AG09319 (cell line): ENCODE measurements around the gene SAP30BP.

Experiments
- DNase-seq: peaks from one replicate; pipeline ENCODE4 v3.0.0-alpha.2; 2010; ENCODE audit warnings: low read depth; ENCODE audit errors: extremely low read depth
- TF ChIP-seq, protein P1 (sequence below): IDR thresholded peaks from 2 replicates; pipeline ENCODE4 v1.5.1; 2011; ENCODE audit warnings: low read depth, mild to moderate bottlenecking, inconsistent platforms, low read length, moderate library complexity

The SAP30BP gene

DNA sequence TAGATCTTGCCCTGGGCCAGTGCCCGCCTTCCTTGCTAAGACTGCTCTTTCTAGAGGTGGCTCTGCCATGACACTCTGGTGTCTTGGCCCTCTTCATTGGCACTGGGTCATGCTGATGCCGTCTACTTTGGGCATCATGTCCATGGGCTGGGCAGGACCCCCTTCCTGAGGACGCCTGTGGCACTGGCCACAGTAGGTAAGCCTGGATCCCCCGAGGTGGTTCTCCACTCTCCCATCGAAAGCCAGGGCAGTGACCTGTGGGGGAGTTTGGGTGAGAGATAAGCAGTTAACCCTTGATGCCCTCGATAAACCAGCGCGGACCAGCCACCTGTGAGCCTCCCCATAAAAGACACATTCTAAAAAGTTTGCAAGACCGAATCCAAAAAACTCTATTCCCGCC, 34.1 kb downstream of the SAP30BP start:
- no peak for DNase-seq

DNA sequence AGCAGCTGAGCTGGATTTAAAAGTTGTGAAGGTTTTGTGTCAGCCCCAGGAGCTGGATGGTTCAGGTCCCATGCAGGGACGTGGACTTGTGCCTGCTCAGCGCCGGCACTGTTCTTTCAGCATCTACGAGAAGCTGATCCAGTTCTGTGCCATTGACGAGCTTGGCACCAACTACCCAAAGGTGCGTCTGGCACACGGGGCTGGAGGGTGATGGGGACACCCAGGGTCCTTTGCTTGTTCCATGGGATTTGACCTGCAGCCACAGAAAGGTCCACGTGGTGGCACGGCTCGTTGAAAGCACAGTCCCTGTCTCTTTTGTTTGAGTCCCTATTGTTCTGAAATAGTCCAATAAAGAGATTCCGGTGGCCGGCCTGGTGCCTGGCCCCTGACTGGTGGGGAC, 36.1 kb downstream of the SAP30BP start:
- TF ChIP-seq, protein P1, sequence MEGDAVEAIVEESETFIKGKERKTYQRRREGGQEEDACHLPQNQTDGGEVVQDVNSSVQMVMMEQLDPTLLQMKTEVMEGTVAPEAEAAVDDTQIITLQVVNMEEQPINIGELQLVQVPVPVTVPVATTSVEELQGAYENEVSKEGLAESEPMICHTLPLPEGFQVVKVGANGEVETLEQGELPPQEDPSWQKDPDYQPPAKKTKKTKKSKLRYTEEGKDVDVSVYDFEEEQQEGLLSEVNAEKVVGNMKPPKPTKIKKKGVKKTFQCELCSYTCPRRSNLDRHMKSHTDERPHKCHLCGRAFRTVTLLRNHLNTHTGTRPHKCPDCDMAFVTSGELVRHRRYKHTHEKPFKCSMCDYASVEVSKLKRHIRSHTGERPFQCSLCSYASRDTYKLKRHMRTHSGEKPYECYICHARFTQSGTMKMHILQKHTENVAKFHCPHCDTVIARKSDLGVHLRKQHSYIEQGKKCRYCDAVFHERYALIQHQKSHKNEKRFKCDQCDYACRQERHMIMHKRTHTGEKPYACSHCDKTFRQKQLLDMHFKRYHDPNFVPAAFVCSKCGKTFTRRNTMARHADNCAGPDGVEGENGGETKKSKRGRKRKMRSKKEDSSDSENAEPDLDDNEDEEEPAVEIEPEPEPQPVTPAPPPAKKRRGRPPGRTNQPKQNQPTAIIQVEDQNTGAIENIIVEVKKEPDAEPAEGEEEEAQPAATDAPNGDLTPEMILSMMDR, result no peak
- no peak for DNase-seq

More for the DNA sequence above, 34.1 kb downstream of the SAP30BP start:
- TF ChIP-seq, protein P1, result no peak

DNA sequence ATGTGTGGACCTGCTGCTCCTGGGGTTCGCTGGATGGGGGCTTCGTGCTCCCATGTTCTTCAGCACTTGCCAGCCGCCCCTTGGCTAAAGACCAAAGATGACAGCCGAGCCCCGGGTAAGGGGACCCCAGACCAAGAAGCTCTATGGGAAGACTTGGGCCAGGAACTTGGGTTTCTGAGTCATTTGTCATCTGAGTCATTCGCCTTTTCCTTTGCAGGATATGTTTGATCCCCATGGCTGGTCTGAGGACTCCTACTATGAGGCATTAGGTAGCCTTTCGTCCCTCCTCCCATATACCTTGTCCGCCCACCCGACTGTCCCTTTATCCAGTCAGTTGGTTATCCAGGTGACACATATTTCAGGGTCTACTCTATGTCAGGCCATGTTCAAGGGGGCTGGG, 36.5 kb downstream of the SAP30BP start:
- TF ChIP-seq, protein P1, result no peak
- DNase-seq, result no peak

DNA sequence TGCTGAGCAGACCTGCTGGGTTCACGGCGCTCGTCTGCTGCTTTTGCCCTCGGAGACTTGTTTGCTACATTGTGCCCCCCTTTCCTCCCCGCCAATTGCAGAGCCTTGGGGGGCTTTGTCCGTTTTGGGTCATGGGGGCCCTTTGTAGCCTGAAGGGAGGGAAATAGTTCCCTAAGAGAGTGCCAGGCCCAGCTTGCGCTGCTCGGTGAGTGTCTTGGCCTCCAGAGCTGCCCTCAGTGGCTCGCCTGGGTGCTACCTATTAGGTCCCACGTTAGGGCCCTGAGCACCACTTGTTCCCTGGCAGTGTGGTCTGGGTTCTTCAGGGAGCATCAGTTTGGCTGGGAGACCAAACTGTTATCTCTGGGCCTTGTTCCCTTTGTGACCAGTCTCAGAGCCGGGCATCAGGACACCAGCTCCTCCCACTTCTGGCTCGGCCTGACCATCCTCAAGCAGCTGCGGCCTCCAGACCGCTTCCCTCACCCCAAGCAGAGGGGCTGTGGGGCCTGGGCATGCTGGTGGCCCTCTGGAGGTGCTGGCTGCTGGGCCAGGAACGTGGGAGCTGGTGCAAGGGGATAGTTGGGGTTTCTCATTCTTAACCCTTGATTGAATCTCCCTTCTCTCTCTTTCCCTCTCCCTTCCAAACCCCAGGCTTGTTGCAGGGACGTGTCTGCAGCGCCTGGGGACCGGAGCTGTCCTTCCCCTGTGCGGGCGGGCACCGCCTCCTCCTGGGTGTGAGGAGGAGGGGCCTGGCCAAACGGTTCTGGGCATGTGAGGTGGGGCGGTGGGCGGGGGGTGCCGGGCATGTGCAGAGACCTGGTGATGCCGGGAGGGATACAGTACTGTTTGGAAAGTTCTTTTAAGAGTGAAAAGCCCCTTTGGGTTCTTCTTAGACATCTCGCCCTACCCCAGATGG, 38.1 kb downstream of the SAP30BP start:
- TF ChIP-seq, protein P1, result no peak
- DNase-seq, result no peak

DNA sequence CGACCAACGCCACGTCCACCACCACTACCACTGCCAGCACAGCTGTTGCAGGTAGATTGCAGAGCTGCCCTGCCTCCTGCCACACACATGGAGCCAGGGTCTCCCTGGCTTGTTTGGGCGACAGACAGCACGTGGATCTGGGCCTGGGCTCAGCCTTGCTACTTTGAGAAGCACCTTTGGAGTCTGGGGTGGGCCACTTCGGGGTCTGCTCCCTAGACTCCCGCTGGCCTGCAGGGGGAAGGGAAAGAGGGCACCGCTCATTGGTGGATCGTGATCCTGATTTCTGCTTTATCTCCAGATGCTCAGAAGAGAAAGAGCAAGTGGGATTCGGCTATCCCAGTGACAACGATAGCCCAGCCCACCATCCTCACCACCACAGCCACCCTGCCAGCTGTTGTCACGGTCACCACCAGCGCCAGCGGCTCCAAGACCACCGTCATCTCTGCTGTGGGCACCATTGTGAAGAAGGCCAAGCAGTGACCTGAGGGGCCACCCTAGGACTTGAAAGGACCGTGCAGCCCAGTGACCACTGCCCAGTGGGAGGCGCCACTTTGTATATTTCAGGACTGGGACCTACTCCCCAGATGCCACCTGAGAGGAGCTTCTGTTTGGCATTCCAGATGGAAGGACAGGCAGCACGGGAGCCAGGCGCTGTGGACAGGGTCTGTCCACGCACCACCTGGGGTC, 39.0 kb downstream of the SAP30BP start:
- TF ChIP-seq, protein P1, result no peak
- no peak for DNase-seq

DNA sequence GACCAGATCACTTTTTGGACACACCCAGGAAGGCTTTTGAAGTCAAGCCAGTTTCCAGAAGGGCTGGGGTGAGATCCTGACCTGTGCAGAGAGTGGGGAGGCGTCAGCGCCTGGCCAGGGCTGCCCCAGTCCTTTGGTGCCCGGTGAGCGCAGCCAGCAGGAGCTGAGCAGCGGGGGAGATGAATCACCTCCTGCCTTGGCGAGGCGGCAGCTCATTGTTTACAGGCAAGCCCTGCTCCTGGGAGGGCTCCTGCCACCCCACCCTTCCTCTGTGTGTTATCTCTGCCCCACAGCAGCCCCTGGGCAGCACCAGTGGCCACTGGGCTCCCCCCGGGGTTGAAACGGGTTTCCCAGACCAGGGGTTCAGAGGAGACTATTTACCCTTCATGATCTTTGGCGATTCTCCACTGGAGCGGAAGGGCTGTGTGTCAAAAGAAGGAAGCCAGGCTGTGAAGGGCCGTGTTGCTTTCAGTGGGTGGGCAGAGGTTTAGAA, 40.0 kb downstream of the SAP30BP start:
- DNase-seq, result no peak
- TF ChIP-seq, protein P1, result no peak

DNA sequence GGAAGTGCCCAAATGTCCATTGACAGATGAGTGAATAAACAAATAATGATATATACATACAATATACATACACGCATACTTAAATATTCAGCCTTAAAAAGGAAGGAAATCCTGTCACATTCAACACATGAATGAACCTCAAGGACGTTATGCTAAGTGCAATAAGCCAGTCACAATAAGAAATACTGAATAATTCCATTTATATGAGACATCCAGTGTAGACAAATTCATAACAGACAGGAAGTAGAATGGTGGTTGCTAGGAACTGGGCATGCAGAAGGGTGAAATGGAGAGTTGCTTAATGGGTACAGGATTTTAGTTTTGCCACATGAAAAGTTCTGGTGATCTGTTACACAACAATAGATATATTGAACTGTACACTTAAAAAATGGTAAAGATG, 45.3 kb downstream of the SAP30BP start:
- TF ChIP-seq, protein P1, result no peak
- DNase-seq, result no peak
